GM12878 (cell line): ENCODE data around the gene C1QTNF12. TPM values are rescaled to one million over a fixed set of nuclear protein-coding genes. Genes with fewer than 3 reads are reported as not detected.

ENCODE experiments used
- ATAC-seq: fragments of 200-7000 bp; cut with Tn5 transposase; 3 replicates; pipeline ENCODE4 v1.9.1; 2020; ENCODE audit warnings: mild to moderate bottlenecking, moderate library complexity
- BruUV-seq: library from RNA; stranded (reverse); fragments of 400-500 nt; replicated peaks from 2 replicates; lab custom pipeline; 2021; lab: Mats Ljungman, UMichigan
- CTCF ChIA-PET: fragments of 300-600 bp; sonication (Branson Sonifier 250); formaldehyde crosslinking; extraction: SDS; loops from one replicate; lab custom pipeline; 2021; ENCODE audit warnings: inconsistent platforms; lab: Yijun Ruan, JAX
- POLR2A ChIA-PET: fragments of 350-600 bp; formaldehyde crosslinking; extraction: SDS; loops from one replicate; lab custom pipeline; 2021; ENCODE audit warnings: inconsistent platforms; lab: Charles Lee
- RAD21 ChIA-PET: fragments of 300-600 bp; sonication (Branson Sonifier 250); formaldehyde crosslinking; loops from one replicate; lab custom pipeline; 2023; ENCODE audit warnings: antibody characterized with exemption; ENCODE audit not compliant: unreplicated experiment; lab: Charles Lee
- SMC1A ChIA-PET: fragments of 300-600 bp; sonication (Branson Sonifier 250); formaldehyde crosslinking; loops from one replicate; lab custom pipeline; 2023; ENCODE audit not compliant: unreplicated experiment, uncharacterized antibody; lab: Charles Lee
- DNase-seq: peaks from one replicate; pipeline ENCODE4 v3.0.0-alpha.2; 2011; ENCODE audit warnings: low read depth, low spot score
- FAIRE-seq: peaks from 3 replicates; lab custom pipeline; 2011; peaks lifted over from hg19 to GRCh38; lab: Jason Lieb, UNC
- H2AFZ ChIP-seq: 2 replicates; pipeline ENCODE4 v1.6.0; 2011; ENCODE audit warnings: low read depth, low read length, control low read depth; ENCODE audit not compliant: control insufficient read depth
- H3K27ac ChIP-seq: 2 replicates; pipeline ENCODE4 v1.5.1; 2011; ENCODE audit warnings: control low read depth; ENCODE audit not compliant: control insufficient read depth, insufficient read depth
- H3K27me3 ChIP-seq, 2 experiments: replicated peaks in 1 of 2; 2 replicates each; pipeline versions ENCODE4 v1.6.0 to v1.6.1; 2011; ENCODE audit warnings: low read length in 1 of 2; ENCODE audit not compliant: control insufficient read depth in 2 of 2, insufficient read depth in 2 of 2
- H3K36me3 ChIP-seq, 2 experiments: 2 replicates each; pipeline ENCODE4 v1.5.1; 2011; ENCODE audit warnings: low read length in 1 of 2; ENCODE audit not compliant: control insufficient read depth in 2 of 2, insufficient read depth in 2 of 2
- H3K4me1 ChIP-seq: 2 replicates; pipeline ENCODE4 v1.6.1; 2011; ENCODE audit warnings: mild to moderate bottlenecking, low read length, moderate library complexity, mixed read lengths; ENCODE audit not compliant: control insufficient read depth, insufficient read depth
- H3K4me2 ChIP-seq: 2 replicates; pipeline ENCODE4 v1.6.0; 2011; ENCODE audit warnings: control low read depth; ENCODE audit not compliant: control insufficient read depth, insufficient read depth
- H3K4me3 ChIP-seq: fragments of 200-600 bp; sonication (generic); 2 replicates; pipeline ENCODE4 v1.5.1; 2016
- H3K79me2 ChIP-seq: 2 replicates; pipeline ENCODE4 v1.6.0; 2011; ENCODE audit warnings: low read length; ENCODE audit not compliant: control insufficient read depth, insufficient read depth
- H3K9ac ChIP-seq: 2 replicates; pipeline ENCODE4 v1.8.0; 2011; ENCODE audit warnings: low read length, control low read depth, mixed read lengths; ENCODE audit not compliant: control insufficient read depth, insufficient read depth
- H3K9me3 ChIP-seq: replicated peaks from 3 replicates; pipeline ENCODE4 v1.5.1; 2011; ENCODE audit warnings: mild to moderate bottlenecking, low read length; ENCODE audit not compliant: control insufficient read depth, insufficient read depth
- H4K20me1 ChIP-seq: 2 replicates; pipeline ENCODE4 v1.6.0; 2011; ENCODE audit not compliant: control insufficient read depth, insufficient read depth
- HDGF ChIP-seq: fragments of 450-650 bp; IDR thresholded peaks from 2 replicates; pipeline ENCODE4 v1.6.1; 2016; ENCODE audit warnings: antibody characterized with exemption
- KLF5 ChIP-seq: fragments of 450-650 bp; IDR thresholded peaks from 2 replicates; pipeline ENCODE4 v1.6.1; 2014; ENCODE audit warnings: mild to moderate bottlenecking; ENCODE audit not compliant: partially characterized antibody
- WGBS: methylation state at CpG from one replicate; pipeline ENCODE4 v1.1.6; 2016; ENCODE audit warnings: low lambda C conversion rate; ENCODE audit not compliant: insufficient replicate concordance, insufficient coverage; ENCODE audit errors: missing lambda C conversion rate; 5-methylcytosine and 5-hydroxymethylcytosine counted together
- in situ Hi-C: fragments of 300-500 bp; cut with MboI; formaldehyde crosslinking; loops from 9 replicates; pipeline ENCODE4 v1.14.3; 2018; ENCODE audit warnings: mixed read lengths
- intact Hi-C: fragments of 100-400 bp; cut with micrococcal nuclease; formaldehyde crosslinking; loops from one replicate; pipeline ENCODE4 v1.14.2; 2022; ENCODE audit not compliant: unreplicated experiment
- polyA plus RNA-seq, 11 experiments: library from polyadenylated mRNA; depleted of rRNA in 4 of 11; unstranded in 6 of 11; stranded (reverse) in 5 of 11; fragments of >200 nt; fragmentation: Nextera tagmentation in 4 of 11; fragmentation: Illumina TruSeq in 1 of 11; extraction: Ambion mirVana in 4 of 11; extraction: Trizol in 1 of 11; gene quantifications; 1 replicate in 1 of 11; 2 replicates in 10 of 11; pipeline versions ENCODE4 v1.2.1 to v1.2.3, GENCODE V29; 2011 to 2016; ENCODE audit warnings: inconsistent platforms in 2 of 11, missing spikeins in 2 of 11, low read depth in 1 of 11
- total RNA-seq, 4 experiments: library from RNA; depleted of rRNA in 3 of 4; stranded (reverse); fragments of >200 nt in 3 of 4; fragmentation: Illumina TruSeq in 1 of 4; extraction: Trizol in 1 of 4; gene quantifications; 2 replicates each; pipeline versions ENCODE4 v1.2.1 to v1.2.3, GENCODE V29; 2013 to 2021

The C1QTNF12 gene
- total and polyA plus RNA-seq, 10 of the 15 experiments (the other 5 are each of a cell fraction or from before 2014, with no cell fraction given), result 0.17 to 1.0 (median 0.31) TPM; not detected in 5

- ATAC-seq (no peak), DNase-seq (no peak), FAIRE-seq (no peak)
- no peak overlapping the region for H3K9ac ChIP-seq
- 59% methylated on average over 21 of the region's 28 CpGs for WGBS
- no peaks in the 10 kb centered on the region for H3K79me2 ChIP-seq
- peaks cover 0 to 6% of the 10 kb centered on the region in 2 experiments; a peak in 1 of 4 replicates for H3K27me3 ChIP-seq
- H4K20me1 ChIP-seq, result no peaks in the 10 kb centered on the region
- no peaks in the 10 kb centered on the region for H3K9me3 ChIP-seq
- SMC1A ChIA-PET, result interaction anchor here (0.7 to 1.4 kb wide), 2 partner anchors 46 to 89 kb away, joined by 3 to 4 read pairs; no protein-coding TSS in a partner anchor
- peaks cover 0 to 3% of the 10 kb centered on the region in 2 experiments; a peak in 2 of 4 replicates for H3K36me3 ChIP-seq
- H3K4me1 ChIP-seq, result peaks cover 48% of the 10 kb centered on the region
- H2AFZ ChIP-seq, result no peak overlapping the region
- TF ChIP-seq HDGF (0 out of 2 replicates have a peak, but pooled peaks have one; percentile 11), KLF5 (no peak)
- RAD21 ChIA-PET, result interaction anchor here (1.1 to 2.1 kb wide), 4 partner anchors 19 to 193 kb away, joined by 3 to 10 read pairs (median 8); no protein-coding TSS in a partner anchor
- BruUV-seq, result no TSS peak
- no peak overlapping the region for H3K4me2 ChIP-seq
- in situ Hi-C loops, result no loop called here
- CTCF ChIA-PET, result interaction anchor here (0.6 to 2.2 kb wide), 2 partner anchors 19 to 23 kb away, joined by 3 to 8 read pairs; no protein-coding TSS in a partner anchor
- no peak overlapping the region for H3K4me3 ChIP-seq
- intact Hi-C loops, result no loop called here
- no peak overlapping the region for H3K27ac ChIP-seq
- POLR2A ChIA-PET, result interaction anchor here (2.2 kb wide), 1 partner anchor 40 kb away, joined by 7 read pairs; no protein-coding TSS in a partner anchor
These were observed 34.7 kb downstream of the C1QTNF12 start for GRCh38 chr1:1211541-1212441.
